ENCODE results near the gene ZNF138.

GRCh38 chr7:64838691-64839090 lies 44.5 kb downstream of the ZNF138 start:
- TF ChIP-seq CTCF (conservative IDR thresholded peaks at IDR 0.05; ENCODE audit: low read depth in 2 of 2): no peak
- no peak for TF ChIP-seq REST (IDR thresholded peaks at IDR 0.05; ENCODE audit: unreplicated experiment)
- no peak for TF ChIP-seq POLR2AphosphoS5 (IDR thresholded peaks at IDR 0.05; ENCODE audit: low read depth)
- TF ChIP-seq EZH2phosphoT487 (IDR thresholded peaks at IDR 0.05; ENCODE audit: unreplicated experiment): no peak
- no peak for TF ChIP-seq EZH2 (IDR thresholded peaks at IDR 0.05; ENCODE audit: low read depth, unreplicated experiment)
- no peak for TF ChIP-seq ZNF114 (CRISPR knock-in tag; IDR thresholded peaks at IDR 0.05)

Measured in GM23338 (cell line).